Vagina (tissue), 2 donors: ENCODE data around the gene BTBD6.
"Not testable (repeated sequence)": the region's sequence is repeated elsewhere in the genome, so short reads cannot be mapped to it uniquely, and the experiment has no call there.

Source experiments
- POLR2A ChIP-seq, 2 donors: fragments of 450-650 bp; IDR thresholded peaks; one replicate each; pipeline ENCODE4 v1.6.1; 2017; ENCODE audit warnings: antibody characterized with exemption in 2 of 2, mild to moderate bottlenecking in 2 of 2, moderate library complexity in 2 of 2
- POLR2AphosphoS5 ChIP-seq, 2 donors: sonication (generic); formaldehyde crosslinking; IDR thresholded peaks; one replicate each; pipeline ENCODE4 v1.9.0; 2017; ENCODE audit warnings: antibody characterized with exemption in 2 of 2, mild to moderate bottlenecking in 2 of 2, low read depth in 1 of 2; ENCODE audit not compliant: insufficient read depth in 1 of 2
- TF ChIP-seq, protein P1 (sequence below), 3 experiments: fragments of 450-650 bp in 2 of 3; fragments of 200-600 bp in 1 of 3; sonication (generic) in 1 of 3; IDR thresholded peaks; one replicate each; pipeline ENCODE4 v1.5.1; 2017 to 2019; ENCODE audit warnings: antibody characterized with exemption in 3 of 3, mild to moderate bottlenecking in 2 of 3, moderate library complexity in 2 of 3

GRCh38 chr14:105288936-105289335 is 40.6 kb downstream of the BTBD6 start:
- TF ChIP-seq, protein P1, sequence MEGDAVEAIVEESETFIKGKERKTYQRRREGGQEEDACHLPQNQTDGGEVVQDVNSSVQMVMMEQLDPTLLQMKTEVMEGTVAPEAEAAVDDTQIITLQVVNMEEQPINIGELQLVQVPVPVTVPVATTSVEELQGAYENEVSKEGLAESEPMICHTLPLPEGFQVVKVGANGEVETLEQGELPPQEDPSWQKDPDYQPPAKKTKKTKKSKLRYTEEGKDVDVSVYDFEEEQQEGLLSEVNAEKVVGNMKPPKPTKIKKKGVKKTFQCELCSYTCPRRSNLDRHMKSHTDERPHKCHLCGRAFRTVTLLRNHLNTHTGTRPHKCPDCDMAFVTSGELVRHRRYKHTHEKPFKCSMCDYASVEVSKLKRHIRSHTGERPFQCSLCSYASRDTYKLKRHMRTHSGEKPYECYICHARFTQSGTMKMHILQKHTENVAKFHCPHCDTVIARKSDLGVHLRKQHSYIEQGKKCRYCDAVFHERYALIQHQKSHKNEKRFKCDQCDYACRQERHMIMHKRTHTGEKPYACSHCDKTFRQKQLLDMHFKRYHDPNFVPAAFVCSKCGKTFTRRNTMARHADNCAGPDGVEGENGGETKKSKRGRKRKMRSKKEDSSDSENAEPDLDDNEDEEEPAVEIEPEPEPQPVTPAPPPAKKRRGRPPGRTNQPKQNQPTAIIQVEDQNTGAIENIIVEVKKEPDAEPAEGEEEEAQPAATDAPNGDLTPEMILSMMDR (IDR thresholded peaks at IDR 0.05): not testable (repeated sequence)
- TF ChIP-seq POLR2A (IDR thresholded peaks at IDR 0.05); POLR2AphosphoS5 (IDR thresholded peaks at IDR 0.05; ENCODE audit: insufficient read depth in 1 of 2, low read depth in 1 of 2): not testable (repeated sequence)
